Measurements from ENCODE around the gene MAP3K19.

GRCh38 chr2:135094508-135094907, 47.3 kb upstream of the MAP3K19 start:
- TF ChIP-seq POLR2AphosphoS5 (IDR thresholded peaks at IDR 0.05; ENCODE audit: borderline replicate concordance, low read depth, low read length) = no peak
- TF ChIP-seq EZH2 (IDR thresholded peaks at IDR 0.05) = no peak
